ENCODE data around the gene GDF7. TPM values are rescaled to one million over a fixed set of nuclear protein-coding genes. Genes with fewer than 3 reads are reported as not detected.
A peak's percentile ranks its signal among the peaks of the same experiment; 100 is the strongest.

Gene GDF7
- total RNA-seq, 4 donors from 2014 or later, result under 0.01 to 0.42 (median 0.13) TPM

DNA sequence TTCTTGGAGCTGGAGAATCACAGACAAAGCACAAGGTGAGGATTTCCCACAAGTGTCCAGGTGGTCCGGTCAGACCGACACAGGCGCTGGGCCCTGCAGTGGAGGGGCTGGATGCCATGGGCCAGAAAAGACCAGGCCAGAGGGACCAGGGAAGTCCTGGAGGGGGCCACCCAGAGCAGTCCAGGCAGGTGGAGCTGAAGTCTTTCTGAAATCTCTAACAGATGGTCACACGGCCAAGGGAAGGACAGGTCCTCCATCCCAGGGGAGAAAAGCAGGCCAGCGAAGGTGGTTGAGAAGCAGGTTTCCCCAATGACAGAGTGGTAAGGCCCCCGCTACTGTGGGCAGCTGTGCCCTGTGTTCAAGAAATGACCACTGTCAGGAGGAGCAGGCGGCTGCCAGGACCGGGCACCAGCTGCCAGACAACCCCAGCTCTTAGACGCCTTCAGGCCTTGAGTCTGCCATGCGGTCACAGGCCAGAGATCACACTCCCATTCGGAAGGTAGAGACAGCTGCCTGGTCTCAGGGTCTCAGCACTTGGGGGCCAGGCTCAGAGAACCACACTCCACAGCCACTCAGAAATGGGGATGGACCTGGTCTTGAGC lies 42.0 kb upstream of the GDF7 start:
- DNase-seq, result peak in 1 of 2 donors; percentile 1
- Histone ChIP-seq H3K36me3 (peaks cover 19 to 25% of the 10 kb centered on the region in 2 donors), H3K4me3 (replicated peaks in 1 of 3) (no peak overlapping the region), H3K27me3 (no peaks in the 10 kb centered on the region), H3K9me3 (no peaks in the 10 kb centered on the region), H3K27ac (peak overlapping the region in 1 of 3 donors; percentile 20), H3K4me1 (peaks cover 5 to 22% of the 10 kb centered on the region in 2 donors)
- WGBS, 2 donors, result 80 to 84% methylated on average over 9 of the region's 11 CpGs
- TF ChIP-seq POLR2A (IDR thresholded peaks at IDR 0.05), result no peak
- TF ChIP-seq, protein P1, sequence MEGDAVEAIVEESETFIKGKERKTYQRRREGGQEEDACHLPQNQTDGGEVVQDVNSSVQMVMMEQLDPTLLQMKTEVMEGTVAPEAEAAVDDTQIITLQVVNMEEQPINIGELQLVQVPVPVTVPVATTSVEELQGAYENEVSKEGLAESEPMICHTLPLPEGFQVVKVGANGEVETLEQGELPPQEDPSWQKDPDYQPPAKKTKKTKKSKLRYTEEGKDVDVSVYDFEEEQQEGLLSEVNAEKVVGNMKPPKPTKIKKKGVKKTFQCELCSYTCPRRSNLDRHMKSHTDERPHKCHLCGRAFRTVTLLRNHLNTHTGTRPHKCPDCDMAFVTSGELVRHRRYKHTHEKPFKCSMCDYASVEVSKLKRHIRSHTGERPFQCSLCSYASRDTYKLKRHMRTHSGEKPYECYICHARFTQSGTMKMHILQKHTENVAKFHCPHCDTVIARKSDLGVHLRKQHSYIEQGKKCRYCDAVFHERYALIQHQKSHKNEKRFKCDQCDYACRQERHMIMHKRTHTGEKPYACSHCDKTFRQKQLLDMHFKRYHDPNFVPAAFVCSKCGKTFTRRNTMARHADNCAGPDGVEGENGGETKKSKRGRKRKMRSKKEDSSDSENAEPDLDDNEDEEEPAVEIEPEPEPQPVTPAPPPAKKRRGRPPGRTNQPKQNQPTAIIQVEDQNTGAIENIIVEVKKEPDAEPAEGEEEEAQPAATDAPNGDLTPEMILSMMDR (IDR thresholded peaks at IDR 0.05), result no peak
- intact Hi-C loops (cut with DNase I), result no loop called here

DNA sequence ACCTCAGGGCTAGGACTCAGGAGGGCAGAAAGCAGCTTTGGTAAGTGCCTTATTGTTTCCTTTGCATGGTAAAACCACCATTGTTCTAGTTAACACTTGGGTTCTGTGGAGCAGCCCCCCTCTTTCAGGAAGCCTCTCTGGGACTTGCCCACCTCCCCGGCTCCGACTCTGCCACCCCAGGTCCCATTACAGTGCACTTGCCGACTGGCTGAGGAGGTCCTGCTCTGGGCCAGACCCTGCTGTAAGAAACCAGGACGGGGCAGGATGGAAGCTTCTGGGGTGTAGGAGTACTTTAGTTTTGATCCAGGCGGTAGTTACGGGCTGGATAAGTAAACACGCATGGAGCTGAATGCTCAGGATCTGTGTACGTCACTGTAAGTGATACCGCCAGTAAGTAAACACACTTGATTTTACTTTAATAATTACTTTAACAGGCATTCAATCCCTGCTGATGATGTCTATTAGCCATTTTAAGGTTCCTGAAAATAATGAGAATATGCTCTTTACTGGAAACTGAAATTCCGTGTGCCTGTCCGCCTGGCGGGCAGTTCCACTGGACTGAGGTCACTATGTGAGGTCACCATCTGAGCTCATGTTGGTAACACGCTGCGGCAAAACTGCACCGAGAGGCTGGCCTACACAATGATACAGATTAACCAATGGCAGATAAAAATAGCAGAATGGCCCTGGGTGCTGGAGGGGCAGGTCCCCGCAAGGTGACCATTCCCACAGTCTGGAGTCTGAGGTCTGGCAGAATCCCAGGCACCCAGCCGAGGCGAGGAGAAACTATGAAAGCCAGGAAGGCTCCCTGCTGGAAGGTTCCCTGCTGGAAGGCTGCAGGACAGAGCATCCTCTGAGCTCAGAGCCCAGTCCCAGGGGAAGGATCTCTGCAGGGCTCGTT lies 41.2 kb upstream of the GDF7 start:
- Histone ChIP-seq H3K27me3 (no peaks in the 10 kb centered on the region), H3K36me3 (peaks cover 19 to 25% of the 10 kb centered on the region in 2 donors), H3K9me3 (no peaks in the 10 kb centered on the region), H3K27ac (peak overlapping the region in 2 of 3 donors; percentile 75 to 85), H3K4me1 (peaks cover 5 to 16% of the 10 kb centered on the region in 2 donors), H3K4me3 (replicated peaks in 1 of 3) (no peak overlapping the region)
- intact Hi-C loops (cut with DNase I), result no loop called here
- WGBS, 2 donors, result 87 to 90% methylated on average over 19 of the region's 19 CpGs
- TF ChIP-seq POLR2A (IDR thresholded peaks at IDR 0.05), result no peak
- TF ChIP-seq, protein P1 (IDR thresholded peaks at IDR 0.05), result no peak
- peak in 1 of 2 donors; percentile 3 for DNase-seq

DNA sequence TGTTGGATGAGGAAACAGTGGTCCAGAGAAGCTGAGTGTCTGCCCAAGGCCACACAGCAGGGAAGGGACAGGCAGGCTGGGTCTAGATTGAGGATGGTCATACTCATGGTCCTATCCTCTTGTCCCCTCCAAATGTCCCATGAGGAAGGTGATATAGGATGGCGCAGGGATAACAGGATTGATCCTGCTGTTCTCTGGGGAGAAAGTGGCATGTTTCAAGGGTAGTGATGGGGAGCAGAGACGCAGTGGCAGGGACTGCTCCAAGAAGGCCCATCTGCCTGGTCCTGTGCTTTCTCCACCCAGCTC lies 40.6 kb upstream of the GDF7 start:
- intact Hi-C loops (cut with DNase I), result no loop called here
- Histone ChIP-seq H3K27ac (peak overlapping the region; percentile 74 to 85 (median 75)), H3K27me3 (no peaks in the 10 kb centered on the region), H3K36me3 (peaks cover 19 to 25% of the 10 kb centered on the region in 2 donors), H3K9me3 (no peaks in the 10 kb centered on the region), H3K4me1 (peaks cover 5 to 16% of the 10 kb centered on the region in 2 donors), H3K4me3 (replicated peaks in 1 of 3) (no peak overlapping the region)
- WGBS, 2 donors, result 100% methylated on average over 2 of the region's 2 CpGs
- DNase-seq, result no peak
- TF ChIP-seq, protein P1 (IDR thresholded peaks at IDR 0.05), result no peak
- no peak for TF ChIP-seq POLR2A (IDR thresholded peaks at IDR 0.05)

DNA sequence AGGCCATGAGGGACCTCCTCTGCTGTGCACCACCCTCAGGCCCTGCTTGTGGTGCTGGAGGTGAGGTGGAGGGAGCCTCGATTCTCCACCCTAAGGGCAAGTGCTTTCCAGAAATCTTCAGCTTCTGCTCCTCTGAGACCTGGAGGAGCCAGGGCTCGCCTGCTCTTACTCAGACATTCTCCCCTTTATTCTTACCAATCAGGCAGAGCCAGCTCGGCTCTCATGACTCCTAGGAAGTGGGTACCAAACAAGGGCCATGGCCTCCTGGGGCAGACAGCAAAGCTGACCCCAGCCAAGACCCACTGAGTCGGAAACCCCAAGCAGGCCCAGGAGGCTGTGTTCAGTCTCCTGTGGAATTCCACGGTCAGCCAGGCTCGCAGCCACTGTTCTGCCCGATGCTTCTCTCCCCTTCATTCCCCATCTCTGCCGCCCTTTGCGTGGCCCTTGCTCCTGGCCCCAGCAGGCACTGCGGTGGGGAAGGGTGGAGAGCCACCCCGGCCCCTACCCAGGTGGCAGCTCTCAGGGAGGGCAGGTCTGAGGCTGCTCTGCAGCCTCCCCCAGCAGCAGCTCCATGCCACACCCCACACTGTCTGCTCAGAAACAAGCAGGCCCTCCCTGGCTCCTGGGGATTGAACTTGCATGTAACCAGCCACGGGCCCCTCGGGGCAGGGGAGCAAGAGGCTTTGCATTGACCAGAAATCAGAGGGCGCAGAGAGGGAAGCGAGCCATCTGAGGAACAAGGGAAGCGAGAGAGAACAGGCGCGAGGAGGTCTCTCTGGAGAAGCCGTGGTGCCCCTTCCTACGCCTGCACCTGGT lies 40.0 kb upstream of the GDF7 start:
- Histone ChIP-seq H3K36me3 (peaks cover 14 to 22% of the 10 kb centered on the region in 2 donors), H3K4me3 (replicated peaks in 1 of 3) (no peak overlapping the region), H3K9me3 (no peaks in the 10 kb centered on the region), H3K4me1 (peaks cover 5 to 16% of the 10 kb centered on the region in 2 donors), H3K27me3 (no peaks in the 10 kb centered on the region), H3K27ac (peak overlapping the region; percentile 74 to 85 (median 75))
- intact Hi-C loops (cut with DNase I), result no loop called here
- no peak for TF ChIP-seq POLR2A (IDR thresholded peaks at IDR 0.05)
- TF ChIP-seq, protein P1 (IDR thresholded peaks at IDR 0.05), result no peak
- WGBS, 2 donors, result 65 to 67% methylated on average over 18 of the region's 20 CpGs
- DNase-seq, result peak; percentile 74 to 80

All from thyroid gland (tissue), 4 donors.